Smooth muscle cell (in vitro differentiated cells): ENCODE measurements around the gene BRPF3. TPM values are rescaled to one million over a fixed set of nuclear protein-coding genes. Genes with fewer than 3 reads are reported as not detected.

Experiments used
- DNase-seq: peaks from one replicate; lab custom pipeline; 2025; ENCODE audit not compliant: unreplicated experiment; lab: John Stamatoyannopoulos, UW
- H2AFZ ChIP-seq: fragments of 200-600 bp; sonication (generic); 2 replicates; pipeline ENCODE4 v1.6.0; 2016; ENCODE audit warnings: antibody characterized with exemption, low read depth, mild to moderate bottlenecking
- H3F3A ChIP-seq: fragments of 200-600 bp; sonication (generic); 2 replicates; pipeline ENCODE4 v1.6.0; 2017; ENCODE audit warnings: antibody characterized with exemption, low read depth
- H3K27ac ChIP-seq: fragments of 200-600 bp; sonication (generic); 2 replicates; pipeline ENCODE4 v1.5.1; 2016; ENCODE audit warnings: low read depth, mild to moderate bottlenecking
- H3K27me3 ChIP-seq: fragments of 200-600 bp; sonication (generic); 2 replicates; pipeline ENCODE4 v1.6.1; 2016; ENCODE audit warnings: low read depth, mild to moderate bottlenecking
- H3K36me3 ChIP-seq: fragments of 200-600 bp; sonication (generic); 2 replicates; pipeline ENCODE4 v1.5.1; 2016; ENCODE audit warnings: low read depth
- H3K4me1 ChIP-seq: fragments of 200-600 bp; sonication (generic); 2 replicates; pipeline ENCODE4 v1.5.1; 2016; ENCODE audit warnings: low read depth
- H3K4me2 ChIP-seq: fragments of 200-600 bp; sonication (generic); 2 replicates; pipeline ENCODE4 v1.6.0; 2016; ENCODE audit warnings: mild to moderate bottlenecking
- H3K4me3 ChIP-seq: fragments of 200-600 bp; sonication (generic); 2 replicates; pipeline ENCODE4 v1.5.1; 2016; ENCODE audit warnings: mild to moderate bottlenecking
- H3K79me2 ChIP-seq: fragments of 200-600 bp; sonication (generic); 2 replicates; pipeline ENCODE4 v1.6.0; 2016; ENCODE audit warnings: low read depth, mild to moderate bottlenecking
- H3K9ac ChIP-seq: fragments of 200-600 bp; sonication (generic); 2 replicates; pipeline ENCODE4 v1.6.0; 2016; ENCODE audit warnings: low read depth
- H3K9me3 ChIP-seq: fragments of 200-600 bp; sonication (generic); replicated peaks from 2 replicates; pipeline ENCODE4 v1.5.1; 2016; ENCODE audit warnings: low read depth
- H4K20me1 ChIP-seq: fragments of 200-600 bp; sonication (generic); 2 replicates; pipeline ENCODE4 v1.6.0; 2016; ENCODE audit warnings: low read depth
- WGBS: methylation state at CpG from one replicate; pipeline ENCODE4 v1.1.7; 2016; ENCODE audit warnings: low lambda C conversion rate; 5-methylcytosine and 5-hydroxymethylcytosine counted together
- polyA plus RNA-seq: library from polyadenylated mRNA; unstranded; fragments of >200 nt; fragmentation: Nextera tagmentation; extraction: Ambion mirVana; gene quantifications from 2 replicates; pipeline ENCODE4 v1.2.1, GENCODE V29; 2016
- total RNA-seq: library from RNA; depleted of rRNA; stranded (reverse); fragments of >200 nt; gene quantifications from 2 replicates; pipeline ENCODE4 v1.2.3, GENCODE V29; 2014
- TF ChIP-seq, protein P1 (sequence below): fragments of 200-600 bp; sonication (generic); IDR thresholded peaks from 2 replicates; pipeline ENCODE4 v1.5.1; 2017; ENCODE audit warnings: borderline replicate concordance, mild to moderate bottlenecking, antibody characterized with exemption; ENCODE audit not compliant: insufficient read depth, poor library complexity, severe bottlenecking

BRPF3 gene
- total and polyA plus RNA-seq, 2 experiments from 2014 or later = 8.9 to 20.0 TPM

GRCh38 chr6:36235862-36236261 lies 39.3 kb downstream of the BRPF3 start:
- Histone ChIP-seq H3K27me3 (no peaks in the 10 kb centered on the region), H2AFZ (no peak overlapping the region), H3K36me3 (no peaks in the 10 kb centered on the region), H3K4me3 (no peak overlapping the region), H3F3A (no peaks in the 10 kb centered on the region), H3K27ac (no peak overlapping the region), H4K20me1 (no peaks in the 10 kb centered on the region), H3K9me3 (no peaks in the 10 kb centered on the region), H3K4me2 (no peak overlapping the region), H3K79me2 (no peaks in the 10 kb centered on the region), H3K4me1 (no peaks in the 10 kb centered on the region), H3K9ac (no peak overlapping the region)
- no peak for DNase-seq
- TF ChIP-seq, protein P1, sequence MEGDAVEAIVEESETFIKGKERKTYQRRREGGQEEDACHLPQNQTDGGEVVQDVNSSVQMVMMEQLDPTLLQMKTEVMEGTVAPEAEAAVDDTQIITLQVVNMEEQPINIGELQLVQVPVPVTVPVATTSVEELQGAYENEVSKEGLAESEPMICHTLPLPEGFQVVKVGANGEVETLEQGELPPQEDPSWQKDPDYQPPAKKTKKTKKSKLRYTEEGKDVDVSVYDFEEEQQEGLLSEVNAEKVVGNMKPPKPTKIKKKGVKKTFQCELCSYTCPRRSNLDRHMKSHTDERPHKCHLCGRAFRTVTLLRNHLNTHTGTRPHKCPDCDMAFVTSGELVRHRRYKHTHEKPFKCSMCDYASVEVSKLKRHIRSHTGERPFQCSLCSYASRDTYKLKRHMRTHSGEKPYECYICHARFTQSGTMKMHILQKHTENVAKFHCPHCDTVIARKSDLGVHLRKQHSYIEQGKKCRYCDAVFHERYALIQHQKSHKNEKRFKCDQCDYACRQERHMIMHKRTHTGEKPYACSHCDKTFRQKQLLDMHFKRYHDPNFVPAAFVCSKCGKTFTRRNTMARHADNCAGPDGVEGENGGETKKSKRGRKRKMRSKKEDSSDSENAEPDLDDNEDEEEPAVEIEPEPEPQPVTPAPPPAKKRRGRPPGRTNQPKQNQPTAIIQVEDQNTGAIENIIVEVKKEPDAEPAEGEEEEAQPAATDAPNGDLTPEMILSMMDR = no peak
- 96% methylated on average over 17 of the region's 17 CpGs for WGBS

DNA sequence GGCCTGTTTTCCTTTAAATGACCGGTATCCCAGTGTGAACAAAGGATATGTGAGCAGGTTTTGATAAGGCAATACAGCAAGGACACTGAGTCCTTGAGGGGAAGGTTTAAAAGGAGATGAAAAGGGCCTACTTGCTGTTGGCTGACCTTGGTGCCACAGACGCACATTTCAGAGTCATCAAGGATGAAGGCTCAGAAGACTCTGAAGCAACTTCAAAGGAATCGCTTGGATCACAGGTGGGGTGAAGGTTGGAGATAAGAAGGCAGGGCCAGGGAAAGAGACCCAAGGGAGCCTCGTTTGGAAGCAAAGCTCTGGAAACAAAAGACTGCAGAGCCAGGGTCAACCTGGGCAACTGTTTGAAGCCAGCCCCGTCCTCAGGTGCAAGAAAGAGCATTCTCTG lies 43.2 kb downstream of the BRPF3 start:
- Histone ChIP-seq H3K36me3 (no peaks in the 10 kb centered on the region), H3K4me2 (no peak overlapping the region), H3K4me1 (peaks cover under 1% of the 10 kb centered on the region), H2AFZ (no peak overlapping the region), H3F3A (no peaks in the 10 kb centered on the region), H4K20me1 (no peaks in the 10 kb centered on the region), H3K27me3 (no peaks in the 10 kb centered on the region), H3K4me3 (no peak overlapping the region), H3K79me2 (no peaks in the 10 kb centered on the region), H3K9me3 (no peaks in the 10 kb centered on the region), H3K27ac (no peak overlapping the region), H3K9ac (no peak overlapping the region)
- 87% methylated on average over 5 of the region's 5 CpGs for WGBS
- no peak for DNase-seq
- TF ChIP-seq, protein P1 = no peak

- no peak overlapping the region for H3K9ac ChIP-seq
- no peaks in the 10 kb centered on the region for H3K36me3 ChIP-seq
- no peaks in the 10 kb centered on the region for H3F3A ChIP-seq
- H3K4me1 ChIP-seq = peaks cover 8% of the 10 kb centered on the region
- peak overlapping the region; percentile 28 for H3K4me2 ChIP-seq
- no peaks in the 10 kb centered on the region for H3K9me3 ChIP-seq
- TF ChIP-seq, protein P1 = no peak
- no peak for DNase-seq
- H3K79me2 ChIP-seq = no peaks in the 10 kb centered on the region
- no peaks in the 10 kb centered on the region for H3K27me3 ChIP-seq
- H4K20me1 ChIP-seq = no peaks in the 10 kb centered on the region
- WGBS = 50% methylated on average over 10 of the region's 10 CpGs
- no peak overlapping the region for H3K4me3 ChIP-seq
- H2AFZ ChIP-seq = no peak overlapping the region
- no peak overlapping the region for H3K27ac ChIP-seq
These were observed 45.2 kb downstream of the BRPF3 start for GRCh38 chr6:36241728-36242127.

DNA sequence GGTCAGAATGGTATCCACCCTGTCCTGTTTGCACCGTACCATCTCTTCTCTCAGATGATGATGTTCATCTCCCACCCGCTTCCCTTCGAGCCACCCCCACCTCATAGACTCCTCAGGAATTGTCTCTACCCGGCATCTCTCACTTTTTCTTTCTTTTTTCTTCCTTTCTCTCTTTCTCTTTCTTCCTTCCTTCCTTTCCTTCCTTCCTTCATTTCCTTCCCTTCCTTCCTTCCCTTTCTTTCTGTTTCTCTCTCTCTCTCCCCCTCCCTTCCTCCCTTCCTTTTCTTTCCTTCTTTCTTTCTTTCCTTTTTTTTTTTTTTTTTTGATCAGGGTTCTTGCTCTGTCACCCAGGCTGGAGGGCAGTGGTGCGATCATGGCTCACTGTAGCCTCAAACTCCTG lies 45.6 kb downstream of the BRPF3 start:
- Histone ChIP-seq H3K4me2 (no peak overlapping the region), H3K4me3 (no peak overlapping the region), H3K9ac (no peak overlapping the region), H3K9me3 (no peaks in the 10 kb centered on the region), H3K27ac (no peak overlapping the region), H4K20me1 (no peaks in the 10 kb centered on the region), H2AFZ (no peak overlapping the region), H3K79me2 (no peaks in the 10 kb centered on the region), H3F3A (no peaks in the 10 kb centered on the region), H3K36me3 (no peaks in the 10 kb centered on the region), H3K27me3 (no peaks in the 10 kb centered on the region), H3K4me1 (peaks cover 8% of the 10 kb centered on the region)
- WGBS = 91% methylated on average over 5 of the region's 5 CpGs
- TF ChIP-seq, protein P1 = no peak
- no peak for DNase-seq
